Measurements from ENCODE around the gene MYO18A.

DNA sequence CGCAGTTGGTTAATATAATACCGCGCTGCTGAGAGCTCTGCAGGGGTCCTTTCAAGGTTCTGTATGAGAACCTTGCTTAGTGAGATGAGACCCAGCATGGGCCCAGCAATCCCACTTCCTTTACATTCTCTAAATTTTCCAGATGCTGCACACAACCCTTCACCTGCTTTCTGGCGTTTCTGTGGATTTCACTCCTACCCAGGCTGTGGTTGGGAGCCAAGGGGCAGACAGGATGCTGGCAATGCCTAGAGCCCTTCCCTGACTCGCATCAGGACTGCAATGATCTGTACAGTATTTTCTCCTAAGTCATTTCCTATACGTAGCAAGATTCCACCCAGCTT is 147.4 kb downstream of the MYO18A start:
- no peak for TF ChIP-seq CTCF (IDR thresholded peaks at IDR 0.05)
- TF ChIP-seq POLR2A (IDR thresholded peaks at IDR 0.05) = no peak
- no peak for TF ChIP-seq POLR2AphosphoS5 (IDR thresholded peaks at IDR 0.05)

Data from prostate gland (tissue), 2 donors.